ENCODE measurements around the gene FMNL2. TPM values are rescaled to one million over a fixed set of nuclear protein-coding genes. Genes with fewer than 3 reads are reported as not detected.
"Not testable (repeated sequence)": the region's sequence is repeated elsewhere in the genome, so short reads cannot be mapped to it uniquely, and the experiment has no call there.

FMNL2 gene
- total RNA-seq, 1 experiment from 2014 or later = 29.0 TPM

GRCh38 chr2:152519581-152519952 is 184.6 kb downstream of the FMNL2 start:
- Histone ChIP-seq H3K4me1 (replicated peaks; ENCODE audit: insufficient read depth) (peaks cover 6% of the 10 kb centered on the region; the same call in 1 of the 2 replicates), H3K36me3 (ENCODE audit: low read depth) (no peaks in the 10 kb centered on the region), H2AFZ (no peak overlapping the region), H3K9me2 (ENCODE audit: insufficient read depth) (no peaks in the 10 kb centered on the region), H3K9me3 (ENCODE audit: insufficient read depth, low read depth) (no peaks in the 10 kb centered on the region), H4K20me1 (ENCODE audit: insufficient read depth) (no peaks in the 10 kb centered on the region), H3K4me2 (no peak overlapping the region), H3K4me3 (no peak overlapping the region), H3F3A (ENCODE audit: insufficient read depth, low read depth) (no peaks in the 10 kb centered on the region; the same call in 1 of the 2 replicates), H3K27me3 (ENCODE audit: insufficient read depth, low read depth) (no peaks in the 10 kb centered on the region), H3K27ac (no peak overlapping the region), H3K79me2 (ENCODE audit: low read depth) (peaks cover 45% of the 10 kb centered on the region)
- intact Hi-C loops (cut with micrococcal nuclease; ENCODE audit: unreplicated experiment) = no loop called here
- CTCF ChIA-PET = no interaction called here
- no peak for DNase-seq
- BruUV-seq (replicated peaks) = no TSS peak
- POLR2A ChIA-PET (ENCODE audit: unreplicated experiment) = no interaction called here
- TF ChIP-seq CTCF (conservative IDR thresholded peaks at IDR 0.05) = no peak
- no peak for TF ChIP-seq EZH2 (IDR thresholded peaks at IDR 0.05; ENCODE audit: low read depth)

GRCh38 chr2:152520759-152521158 is 185.8 kb downstream of the FMNL2 start:
- no peak overlapping the region for H3K4me3 ChIP-seq
- BruUV-seq (replicated peaks) = no TSS peak
- POLR2A ChIA-PET (ENCODE audit: unreplicated experiment) = no interaction called here
- no peaks in the 10 kb centered on the region for H3K27me3 ChIP-seq (ENCODE audit: insufficient read depth, low read depth)
- H3K9me3 ChIP-seq (ENCODE audit: insufficient read depth, low read depth) = no peaks in the 10 kb centered on the region
- no peak overlapping the region for H3K27ac ChIP-seq
- H3F3A ChIP-seq (ENCODE audit: insufficient read depth, low read depth) = no peaks in the 10 kb centered on the region; the same call in 1 of the 2 replicates
- H3K79me2 ChIP-seq (ENCODE audit: low read depth) = peaks cover 39% of the 10 kb centered on the region
- H2AFZ ChIP-seq = no peak overlapping the region
- no peaks in the 10 kb centered on the region for H3K36me3 ChIP-seq (ENCODE audit: low read depth)
- peaks cover 6% of the 10 kb centered on the region; the same call in 1 of the 2 replicates for H3K4me1 ChIP-seq (replicated peaks; ENCODE audit: insufficient read depth)
- intact Hi-C loops (cut with micrococcal nuclease; ENCODE audit: unreplicated experiment) = no loop called here
- CTCF ChIA-PET = no interaction called here
- H4K20me1 ChIP-seq (ENCODE audit: insufficient read depth) = no peaks in the 10 kb centered on the region
- no peaks in the 10 kb centered on the region for H3K9me2 ChIP-seq (ENCODE audit: insufficient read depth)
- TF ChIP-seq EZH2 (IDR thresholded peaks at IDR 0.05; ENCODE audit: low read depth) (no peak), CTCF (conservative IDR thresholded peaks at IDR 0.05) (no peak)
- no peak for DNase-seq
- no peak overlapping the region for H3K4me2 ChIP-seq

GRCh38 chr2:152522446-152522845 is 187.5 kb downstream of the FMNL2 start:
- H4K20me1 ChIP-seq (ENCODE audit: insufficient read depth); H3K27ac ChIP-seq; H3K36me3 ChIP-seq (ENCODE audit: low read depth); DNase-seq; H2AFZ ChIP-seq; CTCF ChIA-PET; H3K9me3 ChIP-seq (ENCODE audit: insufficient read depth, low read depth); H3K4me3 ChIP-seq; H3K27me3 ChIP-seq (ENCODE audit: insufficient read depth, low read depth); H3K9me2 ChIP-seq (ENCODE audit: insufficient read depth); intact Hi-C loops (cut with micrococcal nuclease; ENCODE audit: unreplicated experiment); H3F3A ChIP-seq (ENCODE audit: insufficient read depth, low read depth); H3K4me2 ChIP-seq; BruUV-seq (replicated peaks); H3K4me1 ChIP-seq (replicated peaks; ENCODE audit: insufficient read depth); POLR2A ChIA-PET (ENCODE audit: unreplicated experiment): not testable (repeated sequence)
- H3K79me2 ChIP-seq (ENCODE audit: low read depth) = peaks cover 45% of the 10 kb centered on the region

- DNase-seq = no peak
Observed at GRCh38 chr2:152523091-152523490, 188.1 kb downstream of the FMNL2 start.

More at GRCh38 chr2:152523091-152523490, 188.1 kb downstream of the FMNL2 start:
- H3K36me3 ChIP-seq (ENCODE audit: low read depth) = no peaks in the 10 kb centered on the region
- no peaks in the 10 kb centered on the region for H4K20me1 ChIP-seq (ENCODE audit: insufficient read depth)
- H3K4me1 ChIP-seq (replicated peaks; ENCODE audit: insufficient read depth) = peaks cover 6% of the 10 kb centered on the region; the same call in 1 of the 2 replicates
- POLR2A ChIA-PET (ENCODE audit: unreplicated experiment) = no interaction called here
- no peaks in the 10 kb centered on the region for H3K9me2 ChIP-seq (ENCODE audit: insufficient read depth)
- TF ChIP-seq EZH2 (IDR thresholded peaks at IDR 0.05; ENCODE audit: low read depth) = no peak
- TF ChIP-seq CTCF (conservative IDR thresholded peaks at IDR 0.05) = no peak
- H3K4me2 ChIP-seq = no peak overlapping the region
- no TSS peak for BruUV-seq (replicated peaks)
- H3K4me3 ChIP-seq = no peak overlapping the region
- no peaks in the 10 kb centered on the region for H3K9me3 ChIP-seq (ENCODE audit: insufficient read depth, low read depth)
- H3F3A ChIP-seq (ENCODE audit: insufficient read depth, low read depth) = no peaks in the 10 kb centered on the region; the same call in 1 of the 2 replicates
- intact Hi-C loops (cut with micrococcal nuclease; ENCODE audit: unreplicated experiment) = no loop called here
- H3K27me3 ChIP-seq (ENCODE audit: insufficient read depth, low read depth) = no peaks in the 10 kb centered on the region
- peaks cover 44% of the 10 kb centered on the region for H3K79me2 ChIP-seq (ENCODE audit: low read depth)
- no peak overlapping the region for H2AFZ ChIP-seq
- H3K27ac ChIP-seq = no peak overlapping the region
- CTCF ChIA-PET = no interaction called here

All from PC-9 (cell line).